Panc1 (cell line): ENCODE data around the gene SPACA7.

Experiments
- POLR2AphosphoS5 ChIP-seq: IDR thresholded peaks from 2 replicates; pipeline ENCODE4 v1.6.1; 2012; ENCODE audit warnings: mild to moderate bottlenecking, low read depth, low read length, moderate library complexity
- TCF7L2 ChIP-seq: IDR thresholded peaks from 2 replicates; pipeline ENCODE4 v1.6.1; 2011; ENCODE audit warnings: mild to moderate bottlenecking, low read depth, low read length, inconsistent platforms
- TF ChIP-seq, protein P1 (sequence below): fragments of 450-650 bp; IDR thresholded peaks from 2 replicates; pipeline ENCODE4 v1.5.1; 2017; ENCODE audit warnings: mild to moderate bottlenecking

DNA sequence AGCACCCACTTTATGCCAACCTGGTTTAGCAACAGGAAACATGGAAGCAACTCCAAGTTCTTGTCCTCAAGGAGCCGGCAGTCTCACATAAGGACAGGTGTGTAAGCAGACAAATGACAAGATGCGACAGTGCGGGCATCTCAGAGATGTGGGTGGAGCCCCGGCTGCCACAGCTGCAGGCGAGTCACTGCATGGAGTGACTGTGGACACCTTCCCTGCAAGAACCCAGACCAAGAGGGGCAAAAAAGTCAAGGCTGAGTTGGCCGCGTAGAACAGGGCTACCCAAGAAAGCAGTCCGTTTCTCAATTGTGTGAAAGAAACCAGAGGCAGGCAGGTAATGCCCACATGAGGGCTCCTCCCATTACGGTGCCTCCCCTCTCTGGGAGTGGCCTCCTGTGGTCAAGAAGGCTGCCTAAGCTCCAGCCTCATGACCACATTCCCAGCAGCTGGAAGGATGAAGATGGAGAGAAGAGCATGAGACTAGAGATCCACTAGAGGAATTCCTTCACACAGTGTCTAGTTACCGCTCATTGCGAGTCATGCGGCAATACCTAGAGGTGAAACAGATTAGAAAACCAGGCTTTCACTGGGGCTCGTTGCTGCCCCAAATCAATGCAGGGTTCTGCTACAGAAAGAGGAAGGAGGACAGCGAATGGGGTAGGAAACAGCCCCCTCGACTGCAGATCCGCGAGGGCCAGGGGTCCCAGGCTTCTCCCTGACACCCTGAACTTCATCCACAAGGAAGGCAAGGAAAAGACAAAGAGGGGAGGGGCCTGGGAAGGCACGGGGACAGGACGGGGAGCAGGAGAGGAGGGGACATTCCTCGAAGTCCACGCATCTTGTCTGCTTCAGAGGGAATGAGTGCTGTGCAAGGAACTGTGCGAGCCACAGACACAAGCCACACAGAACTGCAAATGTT lies 80.2 kb downstream of the SPACA7 start:
- TF ChIP-seq TCF7L2: no peak
- TF ChIP-seq, protein P1, sequence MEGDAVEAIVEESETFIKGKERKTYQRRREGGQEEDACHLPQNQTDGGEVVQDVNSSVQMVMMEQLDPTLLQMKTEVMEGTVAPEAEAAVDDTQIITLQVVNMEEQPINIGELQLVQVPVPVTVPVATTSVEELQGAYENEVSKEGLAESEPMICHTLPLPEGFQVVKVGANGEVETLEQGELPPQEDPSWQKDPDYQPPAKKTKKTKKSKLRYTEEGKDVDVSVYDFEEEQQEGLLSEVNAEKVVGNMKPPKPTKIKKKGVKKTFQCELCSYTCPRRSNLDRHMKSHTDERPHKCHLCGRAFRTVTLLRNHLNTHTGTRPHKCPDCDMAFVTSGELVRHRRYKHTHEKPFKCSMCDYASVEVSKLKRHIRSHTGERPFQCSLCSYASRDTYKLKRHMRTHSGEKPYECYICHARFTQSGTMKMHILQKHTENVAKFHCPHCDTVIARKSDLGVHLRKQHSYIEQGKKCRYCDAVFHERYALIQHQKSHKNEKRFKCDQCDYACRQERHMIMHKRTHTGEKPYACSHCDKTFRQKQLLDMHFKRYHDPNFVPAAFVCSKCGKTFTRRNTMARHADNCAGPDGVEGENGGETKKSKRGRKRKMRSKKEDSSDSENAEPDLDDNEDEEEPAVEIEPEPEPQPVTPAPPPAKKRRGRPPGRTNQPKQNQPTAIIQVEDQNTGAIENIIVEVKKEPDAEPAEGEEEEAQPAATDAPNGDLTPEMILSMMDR: no peak
- TF ChIP-seq POLR2AphosphoS5: no peak
